ENCODE measurements around the gene PI4KA.
"Not testable (repeated sequence)": the region's sequence is repeated elsewhere in the genome, so short reads cannot be mapped to it uniquely, and the experiment has no call there.

PI4KA gene

DNA sequence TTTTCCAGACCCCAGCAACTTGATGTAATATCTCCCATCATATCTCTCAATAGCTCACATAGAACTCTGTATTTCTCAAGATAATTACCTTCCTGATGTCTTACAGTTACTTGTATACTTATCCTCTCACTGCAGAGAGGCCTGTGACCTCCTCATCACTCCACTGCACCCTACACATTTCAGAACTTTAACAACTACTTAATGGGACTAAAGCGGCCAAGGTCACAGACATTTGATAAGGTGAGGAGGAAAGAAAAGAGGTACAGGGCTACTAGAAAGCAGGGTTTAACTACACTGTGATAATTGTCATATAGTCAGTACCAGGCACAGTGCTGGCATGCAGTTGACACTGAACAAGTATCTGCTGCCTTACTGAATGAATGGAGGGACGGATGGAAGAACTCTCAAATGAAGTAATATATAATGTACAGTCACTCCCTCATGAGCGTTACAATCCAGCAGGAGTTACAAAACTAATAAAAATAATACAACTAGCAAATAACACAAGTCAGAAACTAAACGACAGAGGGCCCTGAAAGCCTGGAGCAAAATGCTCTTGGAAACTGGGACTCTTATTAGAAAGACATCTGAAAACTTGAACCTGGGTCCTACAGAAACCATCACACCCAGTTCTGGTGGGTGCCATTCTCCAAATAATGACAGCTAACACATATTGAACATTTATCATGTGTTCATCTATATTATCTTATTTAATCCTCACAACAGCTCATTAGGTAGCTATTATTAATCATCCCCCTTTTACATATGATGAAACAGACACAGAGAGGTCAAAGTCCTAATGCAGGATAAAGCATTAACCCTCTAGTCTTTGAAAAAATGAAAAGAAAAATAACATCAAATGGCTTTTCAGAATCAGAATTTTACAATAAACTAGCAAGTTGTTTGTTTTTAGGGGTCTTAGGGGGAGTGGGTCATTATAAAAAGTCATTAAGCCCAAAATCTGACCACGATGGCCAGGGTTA is 14.3 kb downstream of the PI4KA start:
- no peak for DNase-seq

GRCh38 chr22:20843501-20843900 is 15.1 kb downstream of the PI4KA start:
- DNase-seq, result no peak

GRCh38 chr22:20840646-20841371 is 17.8 kb downstream of the PI4KA start:
- no peak for DNase-seq

- no peak for DNase-seq
These were observed 18.6 kb downstream of the PI4KA start for GRCh38 chr22:20839837-20840645.

- not testable (repeated sequence) for DNase-seq
These were observed 19.3 kb downstream of the PI4KA start for GRCh38 chr22:20839354-20839753.

DNA sequence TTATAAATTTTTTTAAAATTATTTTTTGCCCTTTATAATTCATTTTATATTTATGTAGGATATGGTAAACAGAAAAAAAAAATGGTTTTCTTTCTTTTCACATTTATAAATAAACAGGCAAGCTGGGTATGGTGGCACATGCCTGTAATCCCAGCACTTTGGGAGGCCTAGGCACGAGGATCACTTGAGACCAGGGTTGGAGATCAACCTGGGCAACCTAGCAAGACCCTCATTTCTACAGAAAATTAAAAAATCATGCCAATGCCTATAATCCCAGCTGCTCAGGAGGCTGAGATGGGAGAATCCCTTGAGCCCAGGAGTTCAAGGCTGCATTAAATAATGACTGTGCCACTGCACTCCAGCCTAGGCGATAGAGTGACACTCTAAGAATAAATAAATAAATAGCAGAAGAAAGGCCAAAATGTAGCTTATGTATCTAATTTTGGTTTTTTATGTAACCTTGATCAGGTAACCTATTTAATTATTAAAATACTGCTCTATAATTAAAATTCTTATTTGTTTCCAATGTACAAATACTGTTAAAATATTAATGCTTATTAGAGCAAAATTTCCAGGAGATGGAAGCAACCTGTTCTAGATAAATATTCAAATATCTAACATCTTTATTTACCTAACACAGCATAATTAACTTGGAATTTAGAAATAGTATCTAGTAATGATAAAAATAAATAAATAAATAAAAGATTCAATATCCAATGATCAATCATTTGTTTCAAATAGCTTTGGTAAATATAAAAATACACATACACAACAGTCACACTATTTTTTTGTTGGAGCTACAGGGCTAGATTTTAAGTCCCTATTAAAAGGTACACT is 21.4 kb downstream of the PI4KA start:
- DNase-seq, result no peak

DNA sequence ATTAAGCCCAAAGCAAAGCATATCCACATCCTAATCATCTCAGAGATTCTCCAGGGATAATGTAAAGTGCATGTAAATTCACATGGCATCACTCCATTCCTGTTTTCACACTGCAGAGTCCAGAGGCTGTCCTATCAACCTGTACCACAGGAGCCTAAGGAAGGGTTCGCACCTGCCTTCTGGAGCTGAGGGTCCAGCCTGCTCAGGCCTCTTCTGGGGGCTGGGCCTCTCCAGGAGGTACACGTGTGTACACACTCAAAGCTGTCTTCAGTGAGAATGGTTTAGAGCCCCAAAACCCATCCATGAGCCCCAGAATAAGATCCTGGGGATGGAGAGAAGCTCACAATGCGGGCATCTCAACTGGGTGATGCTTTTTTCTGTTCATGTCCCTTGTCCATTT is 23.9 kb downstream of the PI4KA start:
- DNase-seq, result no peak

- no peak for DNase-seq
These were observed 24.4 kb downstream of the PI4KA start for GRCh38 chr22:20834206-20834605.

DNA sequence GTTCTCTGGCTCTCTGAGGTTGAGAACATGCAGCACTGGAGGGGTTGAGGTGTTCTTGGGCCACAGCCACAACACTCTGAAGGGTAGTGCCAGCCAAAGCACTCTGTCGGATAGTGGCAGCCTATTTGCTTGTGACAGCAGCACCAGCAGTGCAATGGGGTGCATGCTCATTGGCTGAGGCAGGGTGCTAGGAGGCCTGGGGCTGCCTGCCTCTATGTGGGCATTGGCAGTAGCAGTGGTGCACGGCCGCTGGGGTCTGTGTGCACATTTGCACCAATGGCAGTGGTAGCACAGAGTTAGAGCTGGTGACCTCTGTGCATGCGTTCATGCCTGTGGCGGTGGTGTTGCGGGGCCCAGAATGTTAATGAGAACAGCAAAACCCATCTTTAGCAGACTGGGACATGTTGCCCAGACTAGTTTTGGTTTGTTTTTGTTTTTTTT is 25.4 kb downstream of the PI4KA start:
- no peak for DNase-seq

GRCh38 chr22:20829491-20830134 is 29.0 kb downstream of the PI4KA start:
- DNase-seq, result no peak

- DNase-seq, result not testable (repeated sequence)
These were observed 32.0 kb downstream of the PI4KA start for GRCh38 chr22:20826373-20827152.

DNA sequence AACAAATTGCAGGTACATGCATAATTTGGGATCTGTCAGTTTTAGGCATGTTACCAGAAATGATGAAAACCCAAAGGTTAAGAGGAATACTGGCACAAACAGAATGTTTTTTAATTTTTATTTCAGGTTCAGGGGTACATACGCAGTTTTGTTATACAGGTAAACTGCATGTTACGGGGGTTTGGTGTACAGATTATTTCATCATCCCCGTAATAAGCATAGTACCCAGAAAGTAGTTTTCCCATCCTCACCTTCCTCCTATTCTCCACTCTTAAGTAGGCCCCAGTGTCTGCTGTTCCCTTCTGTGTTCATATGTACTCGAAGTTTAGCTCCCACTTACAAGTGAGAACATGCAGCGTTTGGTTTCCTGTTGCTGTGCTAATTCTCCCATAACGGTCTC is 33.0 kb downstream of the PI4KA start:
- DNase-seq, result no peak

DNA sequence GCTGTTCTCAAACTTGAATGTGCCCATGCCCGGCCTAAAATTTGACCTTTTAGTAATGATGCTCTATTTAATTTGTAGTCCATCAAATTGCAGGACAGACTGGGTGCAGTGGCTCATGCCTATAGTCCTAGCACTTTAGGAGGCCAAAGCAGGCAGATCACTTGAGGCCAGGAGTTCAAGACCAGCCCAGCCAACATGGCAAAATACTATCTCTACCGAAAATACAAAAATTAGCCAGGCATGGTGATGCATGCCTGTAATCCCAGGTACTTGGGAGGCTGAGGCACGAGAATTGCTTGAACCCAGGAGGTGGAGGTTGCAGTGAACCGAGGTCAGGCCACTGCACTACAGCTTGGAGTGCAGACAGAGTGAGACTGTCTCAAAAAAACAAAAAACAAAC is 33.4 kb downstream of the PI4KA start:
- DNase-seq, result not testable (repeated sequence)

GRCh38 chr22:20823264-20823663 is 35.3 kb downstream of the PI4KA start:
- no peak for DNase-seq

DNA sequence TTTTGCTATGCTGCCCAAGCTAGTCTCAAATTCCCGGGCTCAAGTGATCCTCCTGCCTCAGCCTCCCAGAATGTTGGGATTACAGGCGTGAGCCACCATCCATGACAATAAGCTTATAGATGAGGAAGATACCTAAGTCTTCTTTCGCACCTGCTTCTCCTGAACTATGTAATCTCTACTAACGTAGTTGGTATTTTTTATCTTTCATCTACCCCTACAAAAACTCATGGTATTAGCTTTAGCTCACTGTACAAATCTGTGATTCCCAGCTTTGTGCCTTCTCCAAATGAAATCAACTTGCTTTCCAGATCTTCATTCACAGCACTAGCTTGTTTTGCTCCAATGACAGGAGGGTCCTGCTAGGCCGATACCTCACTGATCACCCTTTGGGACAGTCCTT is 36.4 kb downstream of the PI4KA start:
- no peak for DNase-seq

- DNase-seq, result not testable (repeated sequence)
These were observed 36.8 kb downstream of the PI4KA start for GRCh38 chr22:20821717-20822239.

DNA sequence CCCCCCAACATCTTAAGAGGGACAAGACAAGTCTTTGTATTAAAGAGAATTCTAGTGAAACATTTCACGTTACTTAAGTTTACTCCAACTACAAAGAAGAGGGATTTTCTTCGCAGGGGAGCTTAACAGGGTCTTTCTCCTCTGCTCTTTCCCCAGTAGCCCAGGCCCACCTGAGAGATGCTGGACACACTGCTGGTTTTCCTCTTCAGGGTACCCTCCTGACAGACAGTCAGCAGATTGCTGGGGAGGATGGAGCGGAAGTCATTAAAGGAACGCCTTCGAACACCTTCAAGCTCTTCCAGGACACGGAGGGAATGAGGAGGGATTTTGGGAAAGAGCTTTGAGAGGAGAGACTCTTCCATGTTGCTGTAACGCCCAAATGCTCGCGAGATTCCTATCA is 39.1 kb downstream of the PI4KA start:
- DNase-seq, result no peak

DNA sequence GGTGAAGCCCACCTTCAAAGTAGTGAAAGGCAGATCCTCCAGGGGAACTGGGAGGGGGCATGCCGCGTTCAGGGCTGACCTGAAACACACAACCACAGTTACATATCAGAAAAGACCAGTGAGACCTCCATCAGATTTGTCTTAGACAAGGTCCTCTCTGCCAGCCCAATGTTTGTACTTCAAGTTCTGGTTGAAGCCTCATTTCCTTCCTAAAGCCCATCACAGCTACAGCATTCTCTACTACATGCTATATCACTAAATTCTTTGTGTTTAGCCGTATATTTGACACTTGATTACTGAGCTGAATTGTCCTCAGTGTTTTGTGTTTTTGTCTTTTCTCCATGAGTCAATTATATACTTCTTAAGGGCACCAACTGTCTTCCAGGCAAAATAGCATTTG is 40.1 kb downstream of the PI4KA start:
- DNase-seq, result no peak

DNA sequence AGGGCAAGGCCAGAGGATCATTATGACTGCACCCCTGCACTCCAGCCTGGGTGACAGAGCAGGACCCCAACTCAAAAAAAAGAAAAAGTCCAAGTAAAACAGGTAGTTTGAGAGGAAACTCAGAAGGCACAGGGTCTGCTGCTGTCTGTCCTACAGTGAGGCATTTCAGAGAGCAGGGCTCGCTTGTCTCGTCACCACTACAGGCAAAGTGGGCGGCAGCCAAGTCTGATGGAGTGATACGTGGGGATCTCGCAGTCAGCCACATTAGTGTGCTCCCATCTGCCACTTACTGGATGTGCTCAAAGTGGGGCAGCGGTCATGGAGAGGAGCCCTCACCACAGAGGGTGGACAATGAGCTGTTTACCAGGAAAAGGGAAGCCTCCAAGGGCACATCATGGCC is 42.1 kb downstream of the PI4KA start:
- no peak for DNase-seq

GRCh38 chr22:20815477-20816050 is 43.0 kb downstream of the PI4KA start:
- no peak for DNase-seq

All from NCI-H2029 (cell line).